C4-2B (cell line): ENCODE measurements around the gene PLA2G6.

Experiments
- ZFX ChIP-seq: fragments of 450-650 bp; IDR thresholded peaks from 2 replicates; pipeline ENCODE4 v1.6.1; 2017
- TF ChIP-seq, protein P1 (sequence below): fragments of 450-650 bp; conservative IDR thresholded peaks from 2 replicates; pipeline ENCODE4 v1.5.1; 2017; ENCODE audit warnings: mild to moderate bottlenecking

DNA sequence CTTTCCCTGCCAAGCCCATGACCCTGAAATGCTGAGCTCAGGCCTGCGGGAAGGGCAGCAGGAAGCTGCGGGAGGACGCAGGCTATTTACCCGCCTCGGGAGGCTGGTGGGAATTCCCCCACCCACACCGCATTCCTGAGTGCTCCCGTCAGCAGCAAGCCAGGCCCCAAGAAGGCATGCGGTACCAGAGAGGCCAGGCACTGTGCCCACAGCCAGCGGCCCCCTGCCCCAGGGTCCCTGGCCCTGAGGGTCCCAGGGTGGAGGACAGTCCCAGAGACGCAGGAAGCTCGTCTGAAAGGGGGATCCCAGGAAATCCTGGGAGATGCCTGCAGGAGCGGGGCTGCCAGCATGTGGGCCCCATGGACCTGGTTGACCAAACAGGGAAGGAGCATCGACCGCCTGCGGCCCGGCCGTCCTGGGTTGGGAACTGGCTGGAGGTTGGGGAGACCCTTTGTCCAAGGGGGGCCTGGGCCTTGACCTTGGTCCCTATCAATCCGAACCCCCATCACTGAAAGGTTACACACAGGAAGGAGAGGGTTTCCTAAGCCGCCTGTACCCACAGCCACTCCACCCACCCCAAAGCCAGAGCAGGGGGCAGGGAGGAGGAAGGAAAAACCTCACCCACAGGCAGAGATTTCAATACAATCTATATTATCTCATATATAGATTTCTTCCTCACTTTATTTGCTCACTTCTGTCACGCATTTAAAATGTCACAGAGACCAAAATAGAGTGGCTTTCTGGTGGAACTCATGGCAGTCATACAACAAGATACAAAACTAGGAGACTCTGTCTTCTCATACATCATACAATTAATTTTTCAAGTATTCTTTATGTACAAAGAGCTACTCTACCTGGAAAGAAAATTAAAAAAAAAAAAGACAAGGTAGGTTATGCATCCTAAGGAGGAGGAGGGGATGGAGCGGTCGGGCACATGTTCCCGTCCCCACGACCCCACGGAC, 37.3 kb upstream of the PLA2G6 start:
- TF ChIP-seq, protein P1, sequence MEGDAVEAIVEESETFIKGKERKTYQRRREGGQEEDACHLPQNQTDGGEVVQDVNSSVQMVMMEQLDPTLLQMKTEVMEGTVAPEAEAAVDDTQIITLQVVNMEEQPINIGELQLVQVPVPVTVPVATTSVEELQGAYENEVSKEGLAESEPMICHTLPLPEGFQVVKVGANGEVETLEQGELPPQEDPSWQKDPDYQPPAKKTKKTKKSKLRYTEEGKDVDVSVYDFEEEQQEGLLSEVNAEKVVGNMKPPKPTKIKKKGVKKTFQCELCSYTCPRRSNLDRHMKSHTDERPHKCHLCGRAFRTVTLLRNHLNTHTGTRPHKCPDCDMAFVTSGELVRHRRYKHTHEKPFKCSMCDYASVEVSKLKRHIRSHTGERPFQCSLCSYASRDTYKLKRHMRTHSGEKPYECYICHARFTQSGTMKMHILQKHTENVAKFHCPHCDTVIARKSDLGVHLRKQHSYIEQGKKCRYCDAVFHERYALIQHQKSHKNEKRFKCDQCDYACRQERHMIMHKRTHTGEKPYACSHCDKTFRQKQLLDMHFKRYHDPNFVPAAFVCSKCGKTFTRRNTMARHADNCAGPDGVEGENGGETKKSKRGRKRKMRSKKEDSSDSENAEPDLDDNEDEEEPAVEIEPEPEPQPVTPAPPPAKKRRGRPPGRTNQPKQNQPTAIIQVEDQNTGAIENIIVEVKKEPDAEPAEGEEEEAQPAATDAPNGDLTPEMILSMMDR = no peak
- TF ChIP-seq ZFX = no peak
